NCI-H774 (cell line): Measurements from ENCODE around the gene NAT9.

Experiments
- DNase-seq: peaks from one replicate; lab custom pipeline; 2025; lab: John Stamatoyannopoulos, UW

NAT9 gene

GRCh38 chr17:74805591-74805991, 29.4 kb upstream of the NAT9 start:
- no peak for DNase-seq

GRCh38 chr17:74804683-74805082, 28.5 kb upstream of the NAT9 start:
- DNase-seq = no peak

- DNase-seq = no peak
Measured at GRCh38 chr17:74803971-74804370, 27.8 kb upstream of the NAT9 start.

GRCh38 chr17:74803388-74803930, 27.3 kb upstream of the NAT9 start:
- DNase-seq = no peak

GRCh38 chr17:74801896-74802295, 25.8 kb upstream of the NAT9 start:
- no peak for DNase-seq

- DNase-seq = no peak
Measured at GRCh38 chr17:74800531-74800930, 24.4 kb upstream of the NAT9 start.

- DNase-seq = no peak
Measured at GRCh38 chr17:74799097-74799496, 23.0 kb upstream of the NAT9 start.

GRCh38 chr17:74798239-74798707, 22.1 kb upstream of the NAT9 start:
- no peak for DNase-seq

GRCh38 chr17:74797824-74798223, 21.7 kb upstream of the NAT9 start:
- DNase-seq = no peak

- no peak for DNase-seq
Measured at GRCh38 chr17:74796866-74797265, 20.7 kb upstream of the NAT9 start.

- DNase-seq = no peak
Measured at GRCh38 chr17:74796211-74796610, 20.1 kb upstream of the NAT9 start.

- no peak for DNase-seq
Measured at GRCh38 chr17:74795327-74796020, 19.3 kb upstream of the NAT9 start.

- DNase-seq = no peak
Measured at GRCh38 chr17:74792586-74793105, 16.5 kb upstream of the NAT9 start.

- no peak for DNase-seq
Measured at GRCh38 chr17:74790161-74791058, 14.3 kb upstream of the NAT9 start.

- no peak for DNase-seq
Measured at GRCh38 chr17:74786431-74787055, 10.4 kb upstream of the NAT9 start.

GRCh38 chr17:74785981-74786360, 9.8 kb upstream of the NAT9 start:
- no peak for DNase-seq

GRCh38 chr17:74785096-74785980, 9.2 kb upstream of the NAT9 start:
- DNase-seq = no peak

GRCh38 chr17:74784125-74784810, 8.1 kb upstream of the NAT9 start:
- DNase-seq = no peak

GRCh38 chr17:74782571-74782970, 6.4 kb upstream of the NAT9 start:
- DNase-seq = no peak

- no peak for DNase-seq
Measured at GRCh38 chr17:74780443-74781238, 4.5 kb upstream of the NAT9 start.
